Measurements from ENCODE around the gene SCN2A. TPM values are rescaled to one million over a fixed set of nuclear protein-coding genes. Genes with fewer than 3 reads are reported as not detected.

The SCN2A gene
- total and polyA plus RNA-seq, 9 of the 15 experiments (the other 6 are each of a cell fraction or from before 2014, with no cell fraction given) = 0.08 to 0.69 (median 0.31) TPM; not detected in 1

- TF ChIP-seq MLX (CRISPR knock-in tag; conservative IDR thresholded peaks at IDR 0.05) = no peak
- no peak for TF ChIP-seq ZNF830 (CRISPR knock-in tag; IDR thresholded peaks at IDR 0.05)
- TF ChIP-seq OTX1 (CRISPR knock-in tag; IDR thresholded peaks at IDR 0.05) = no peak
- TF ChIP-seq PURB (CRISPR knock-in tag; IDR thresholded peaks at IDR 0.05; ENCODE audit: low read depth) = no peak
- TF ChIP-seq STAT5A (IDR thresholded peaks at IDR 0.05; ENCODE audit: borderline replicate concordance, low read length) = no peak
- no peak for TF ChIP-seq MNT (conservative IDR thresholded peaks at IDR 0.05)
- TF ChIP-seq ZNF644 (tag; IDR thresholded peaks at IDR 0.05; ENCODE audit: low read depth) = no peak
- TF ChIP-seq RBBP5 (IDR thresholded peaks at IDR 0.05; ENCODE audit: borderline replicate concordance, insufficient read depth, low read length, poor library complexity, severe bottlenecking) = no peak
- no peak for TF ChIP-seq TAL1 (IDR thresholded peaks at IDR 0.05)
- TF ChIP-seq, protein P1, sequence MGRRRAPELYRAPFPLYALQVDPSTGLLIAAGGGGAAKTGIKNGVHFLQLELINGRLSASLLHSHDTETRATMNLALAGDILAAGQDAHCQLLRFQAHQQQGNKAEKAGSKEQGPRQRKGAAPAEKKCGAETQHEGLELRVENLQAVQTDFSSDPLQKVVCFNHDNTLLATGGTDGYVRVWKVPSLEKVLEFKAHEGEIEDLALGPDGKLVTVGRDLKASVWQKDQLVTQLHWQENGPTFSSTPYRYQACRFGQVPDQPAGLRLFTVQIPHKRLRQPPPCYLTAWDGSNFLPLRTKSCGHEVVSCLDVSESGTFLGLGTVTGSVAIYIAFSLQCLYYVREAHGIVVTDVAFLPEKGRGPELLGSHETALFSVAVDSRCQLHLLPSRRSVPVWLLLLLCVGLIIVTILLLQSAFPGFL (CRISPR knock-in tag; IDR thresholded peaks at IDR 0.05) = no peak
- TF ChIP-seq, protein P2, sequence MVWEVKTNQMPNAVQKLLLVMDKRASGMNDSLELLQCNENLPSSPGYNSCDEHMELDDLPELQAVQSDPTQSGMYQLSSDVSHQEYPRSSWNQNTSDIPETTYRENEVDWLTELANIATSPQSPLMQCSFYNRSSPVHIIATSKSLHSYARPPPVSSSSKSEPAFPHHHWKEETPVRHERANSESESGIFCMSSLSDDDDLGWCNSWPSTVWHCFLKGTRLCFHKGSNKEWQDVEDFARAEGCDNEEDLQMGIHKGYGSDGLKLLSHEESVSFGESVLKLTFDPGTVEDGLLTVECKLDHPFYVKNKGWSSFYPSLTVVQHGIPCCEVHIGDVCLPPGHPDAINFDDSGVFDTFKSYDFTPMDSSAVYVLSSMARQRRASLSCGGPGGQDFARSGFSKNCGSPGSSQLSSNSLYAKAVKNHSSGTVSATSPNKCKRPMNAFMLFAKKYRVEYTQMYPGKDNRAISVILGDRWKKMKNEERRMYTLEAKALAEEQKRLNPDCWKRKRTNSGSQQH (CRISPR knock-in tag; IDR thresholded peaks at IDR 0.05) = no peak
- TF ChIP-seq SAFB2 (IDR thresholded peaks at IDR 0.05; ENCODE audit: borderline replicate concordance, low read depth, low read length, severe bottlenecking) = no peak
- no peak for TF ChIP-seq CBX3 (IDR thresholded peaks at IDR 0.05; ENCODE audit: borderline replicate concordance in 1 of 2, low read length in 2 of 2)
- no peak overlapping the region for H2AFZ ChIP-seq (ENCODE audit: low read depth, low read length)
- H3K4me2 ChIP-seq (ENCODE audit: insufficient read depth, low read length) = no peak overlapping the region
- in situ Hi-C loops (cut with MboI) (no loop called here), intact Hi-C loops (cut with micrococcal nuclease) (no loop called here)
- POLR2A ChIA-PET = interaction anchor here (0.6 kb wide), 1 partner anchor 28 kb away, joined by 3 read pairs; no protein-coding TSS in a partner anchor
- no peaks in the 10 kb centered on the region for H3K27me3 ChIP-seq (ENCODE audit: control insufficient read depth in 2 of 2, insufficient read depth in 2 of 2, low read length in 2 of 2)
- no peaks in the 10 kb centered on the region for H3K9me3 ChIP-seq (replicated peaks; ENCODE audit: control insufficient read depth, insufficient read depth, low read depth, low read length)
- no peak overlapping the region for H3K9ac ChIP-seq (ENCODE audit: insufficient read depth in 1 of 2, low read depth in 2 of 2, low read length in 2 of 2)
- H3K27ac ChIP-seq (ENCODE audit: extremely low read depth, low read depth, low read length) = no peak overlapping the region
- no peaks in the 10 kb centered on the region for H3K36me3 ChIP-seq (ENCODE audit: control insufficient read depth, insufficient read depth, low read length)
- no peaks in the 10 kb centered on the region for H4K20me1 ChIP-seq (replicated peaks; ENCODE audit: control insufficient read depth, insufficient read depth, low read length)
- H3K4me3 ChIP-seq = no peak overlapping the region
- WGBS (ENCODE audit: insufficient coverage, low coverage, missing lambda C conversion rate) = 0% methylated on average over 2 of the region's 2 CpGs
- ATAC-seq (no peak), FAIRE-seq (no peak), DNase-seq (ENCODE audit: extremely low read depth in 1 of 4, low spot score in 3 of 4) (no peak)
- H3K79me2 ChIP-seq (ENCODE audit: control insufficient read depth, insufficient read depth, low read length) = no peaks in the 10 kb centered on the region
- H3K9me1 ChIP-seq (ENCODE audit: control insufficient read depth, insufficient read depth, low read length) = no peaks in the 10 kb centered on the region
- CTCF ChIA-PET (ENCODE audit: low intra/inter-chr PET ratio) = no interaction called here
- BruUV-seq (replicated peaks) = no TSS peak
- H3K4me1 ChIP-seq (replicated peaks in 1 of 2; ENCODE audit: control insufficient read depth in 2 of 2, insufficient read depth in 2 of 2, low read length in 2 of 2) = no peaks in the 10 kb centered on the region
These were observed 36.7 kb downstream of the SCN2A start for GRCh38 chr2:165275932-165276331.
